Thoracic aorta (tissue), 2 donors: ENCODE measurements around the gene RNF217. TPM values are rescaled to one million over a fixed set of nuclear protein-coding genes. Genes with fewer than 3 reads are reported as not detected.
"Not testable (repeated sequence)": the region's sequence is repeated elsewhere in the genome, so short reads cannot be mapped to it uniquely, and the experiment has no call there.

Experiments used
- ATAC-seq: fragments of 150-250 bp; one replicate; pipeline ENCODE4 v1.8.0; 2017; ENCODE audit warnings: low read depth; ENCODE audit not compliant: insufficient number of reproducible peaks, low FRiP score
- DNase-seq: peaks from one replicate; pipeline ENCODE4 v3.0.0-alpha.2; 2020; ENCODE audit warnings: low spot score
- H3K27ac ChIP-seq, 2 donors: fragments of 200-600 bp; sonication (generic); 1 replicate in 1 of 2; 2 replicates in 1 of 2; pipeline ENCODE4 v1.5.1; 2016; ENCODE audit warnings: mild to moderate bottlenecking in 2 of 2, moderate library complexity in 2 of 2
- H3K27me3 ChIP-seq: fragments of 200-600 bp; sonication (generic); replicated peaks from 2 replicates; pipeline ENCODE4 v1.6.0; 2016; ENCODE audit warnings: mild to moderate bottlenecking; ENCODE audit not compliant: insufficient read depth
- H3K36me3 ChIP-seq: fragments of 200-600 bp; sonication (generic); one replicate; pipeline ENCODE4 v1.5.1; 2016
- H3K4me1 ChIP-seq, 2 donors: fragments of 200-600 bp; sonication (generic); 1 replicate in 1 of 2; 2 replicates in 1 of 2; pipeline versions ENCODE4 v1.5.1 to v1.6.0; 2016; ENCODE audit warnings: low read depth in 2 of 2, mild to moderate bottlenecking in 1 of 2; ENCODE audit not compliant: control insufficient read depth in 1 of 2
- H3K4me3 ChIP-seq: fragments of 200-600 bp; sonication (generic); 2 replicates; pipeline ENCODE4 v1.5.1; 2016; ENCODE audit warnings: mild to moderate bottlenecking
- H3K9me3 ChIP-seq: fragments of 200-600 bp; sonication (generic); 2 replicates; pipeline ENCODE4 v1.5.1; 2016
- total RNA-seq, 2 donors: library from RNA; depleted of rRNA; stranded (reverse); fragments of >200 nt; gene quantifications; one replicate each; pipeline versions ENCODE4 v1.1.0 to v1.2.3, GENCODE V29; 2016
- TF ChIP-seq, protein P1 (sequence below): fragments of 200-600 bp; sonication (generic); IDR thresholded peaks from one replicate; pipeline ENCODE4 v1.5.1; 2019; ENCODE audit warnings: antibody characterized with exemption

Gene RNF217
- total RNA-seq, 2 donors from 2014 or later: 36.3 to 44.2 TPM

DNA sequence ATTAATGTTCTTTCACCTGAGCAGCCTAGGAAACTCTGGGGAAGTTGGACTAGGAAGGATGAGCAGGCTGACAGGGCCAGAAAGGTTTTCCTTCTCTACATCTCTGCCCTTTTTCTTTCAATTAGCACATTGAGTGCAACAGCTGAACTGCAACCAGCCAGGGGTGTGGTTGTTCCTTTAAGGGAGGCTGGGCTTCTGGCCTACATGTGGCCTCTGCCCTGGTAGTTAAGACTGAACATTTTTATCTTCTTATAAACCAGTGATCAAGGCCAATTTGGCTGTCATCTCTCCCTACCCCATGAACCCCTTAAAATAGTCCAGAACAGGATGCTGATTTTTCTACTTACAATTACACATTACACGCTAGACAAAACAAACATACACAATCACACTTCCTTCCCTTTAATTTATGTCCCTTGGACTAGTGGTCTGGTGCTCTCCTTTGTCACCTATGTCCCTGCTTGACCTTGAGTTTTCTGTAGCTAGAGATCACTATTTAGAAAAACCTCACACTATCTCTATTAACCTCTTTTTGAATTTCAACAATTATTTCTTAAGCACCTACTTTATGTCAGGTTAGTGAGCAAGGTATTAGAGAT, 60.3 kb downstream of the RNF217 start:
- no peak for ATAC-seq
- Histone ChIP-seq H3K4me1 (peaks cover 6 to 48% of the 10 kb centered on the region in 2 donors), H3K4me3 (no peak overlapping the region), H3K9me3 (no peaks in the 10 kb centered on the region), H3K36me3 (no peaks in the 10 kb centered on the region), H3K27me3 (no peaks in the 10 kb centered on the region), H3K27ac (no peak overlapping the region)
- no peak for DNase-seq
- TF ChIP-seq, protein P1, sequence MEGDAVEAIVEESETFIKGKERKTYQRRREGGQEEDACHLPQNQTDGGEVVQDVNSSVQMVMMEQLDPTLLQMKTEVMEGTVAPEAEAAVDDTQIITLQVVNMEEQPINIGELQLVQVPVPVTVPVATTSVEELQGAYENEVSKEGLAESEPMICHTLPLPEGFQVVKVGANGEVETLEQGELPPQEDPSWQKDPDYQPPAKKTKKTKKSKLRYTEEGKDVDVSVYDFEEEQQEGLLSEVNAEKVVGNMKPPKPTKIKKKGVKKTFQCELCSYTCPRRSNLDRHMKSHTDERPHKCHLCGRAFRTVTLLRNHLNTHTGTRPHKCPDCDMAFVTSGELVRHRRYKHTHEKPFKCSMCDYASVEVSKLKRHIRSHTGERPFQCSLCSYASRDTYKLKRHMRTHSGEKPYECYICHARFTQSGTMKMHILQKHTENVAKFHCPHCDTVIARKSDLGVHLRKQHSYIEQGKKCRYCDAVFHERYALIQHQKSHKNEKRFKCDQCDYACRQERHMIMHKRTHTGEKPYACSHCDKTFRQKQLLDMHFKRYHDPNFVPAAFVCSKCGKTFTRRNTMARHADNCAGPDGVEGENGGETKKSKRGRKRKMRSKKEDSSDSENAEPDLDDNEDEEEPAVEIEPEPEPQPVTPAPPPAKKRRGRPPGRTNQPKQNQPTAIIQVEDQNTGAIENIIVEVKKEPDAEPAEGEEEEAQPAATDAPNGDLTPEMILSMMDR: no peak

DNA sequence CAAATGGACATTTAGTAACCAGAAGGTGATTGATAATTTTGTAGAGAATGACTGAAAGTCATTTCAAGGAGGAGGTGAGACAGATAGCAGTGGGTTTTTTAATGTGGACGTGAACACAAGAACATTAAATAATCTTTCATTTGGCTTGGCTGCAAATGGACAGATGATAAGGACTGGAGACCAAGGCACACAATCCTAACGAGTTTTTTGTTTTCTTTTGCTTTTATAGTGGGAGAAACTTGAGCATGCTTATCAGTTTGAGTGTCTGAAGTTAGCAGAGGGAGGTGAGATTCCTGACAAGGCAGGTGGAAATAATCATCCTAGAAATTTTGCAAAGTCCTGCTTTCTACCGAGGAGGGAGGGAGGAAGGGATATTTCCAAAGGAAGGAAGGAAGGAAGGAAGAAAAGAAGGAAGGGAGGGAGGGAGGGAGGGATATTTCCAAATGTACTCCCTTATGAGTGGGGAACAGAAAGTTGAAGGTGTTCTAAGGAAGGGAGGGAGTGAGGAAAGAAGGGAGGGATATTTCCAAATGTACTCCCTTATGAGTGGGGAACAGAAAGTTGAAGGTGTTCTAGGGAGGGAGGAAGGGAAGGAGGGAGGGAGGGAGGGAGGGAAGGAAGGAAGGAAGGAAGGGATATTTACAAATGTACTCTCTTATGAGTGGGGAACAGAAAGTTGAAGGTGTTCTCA, 63.1 kb downstream of the RNF217 start:
- Histone ChIP-seq H3K4me1 (peaks cover 6 to 36% of the 10 kb centered on the region in 2 donors), H3K4me3 (no peak overlapping the region), H3K9me3 (no peaks in the 10 kb centered on the region), H3K27me3 (no peaks in the 10 kb centered on the region), H3K27ac (no peak overlapping the region), H3K36me3 (no peaks in the 10 kb centered on the region)
- ATAC-seq (no peak), DNase-seq (no peak)
- TF ChIP-seq, protein P1: no peak

DNA sequence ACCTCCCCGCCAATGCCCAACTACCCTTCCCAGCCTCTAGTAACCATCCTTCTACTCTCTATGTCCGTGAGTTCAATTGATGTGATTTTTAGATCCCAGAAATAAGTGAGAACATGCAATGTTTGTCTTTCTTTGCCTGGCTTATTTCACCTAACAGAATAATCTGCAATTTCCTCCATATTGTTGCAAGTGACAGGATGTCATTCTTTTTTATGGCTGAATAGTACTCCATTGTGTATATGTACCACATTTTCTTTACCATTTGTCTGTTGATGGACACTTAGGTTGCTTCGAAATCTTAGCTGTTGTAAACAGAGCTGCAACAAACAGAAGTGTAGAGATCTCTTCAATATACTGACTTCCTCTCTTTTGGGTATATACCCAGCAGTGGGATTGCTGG, 65.0 kb downstream of the RNF217 start:
- TF ChIP-seq, protein P1: no peak
- H3K27me3 ChIP-seq: no peaks in the 10 kb centered on the region
- no peaks in the 10 kb centered on the region for H3K36me3 ChIP-seq
- H3K4me3 ChIP-seq: no peak overlapping the region
- no peak for ATAC-seq
- H3K9me3 ChIP-seq: no peaks in the 10 kb centered on the region
- no peak overlapping the region for H3K27ac ChIP-seq
- DNase-seq: no peak
- peaks cover 0 to 17% of the 10 kb centered on the region in 2 donors for H3K4me1 ChIP-seq

DNA sequence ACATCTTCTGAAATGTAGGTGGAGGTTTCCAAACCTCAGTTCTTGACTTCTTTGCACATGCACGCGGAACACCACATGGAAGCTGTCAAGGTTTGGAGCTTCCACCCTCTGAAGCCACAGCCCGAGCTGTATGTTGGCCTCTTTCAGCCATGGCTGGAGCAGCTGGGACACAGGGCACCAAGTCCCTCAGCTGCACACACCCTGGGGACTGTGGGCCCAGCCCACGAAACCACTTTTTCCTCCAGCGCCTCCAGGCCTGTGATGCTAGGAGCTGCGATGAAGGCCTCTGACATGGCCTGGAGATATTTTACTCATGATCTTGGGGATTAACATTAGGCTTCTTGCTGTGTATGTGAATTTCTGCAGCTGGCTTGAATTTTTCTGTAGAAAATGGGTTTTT, 68.7 kb downstream of the RNF217 start:
- Histone ChIP-seq H3K27ac (no peak overlapping the region), H3K9me3 (no peaks in the 10 kb centered on the region), H3K4me1 (no peaks in the 10 kb centered on the region), H3K36me3 (no peaks in the 10 kb centered on the region), H3K4me3 (no peak overlapping the region), H3K27me3 (no peaks in the 10 kb centered on the region)
- TF ChIP-seq, protein P1: no peak
- no peak for DNase-seq
- ATAC-seq: no peak

DNA sequence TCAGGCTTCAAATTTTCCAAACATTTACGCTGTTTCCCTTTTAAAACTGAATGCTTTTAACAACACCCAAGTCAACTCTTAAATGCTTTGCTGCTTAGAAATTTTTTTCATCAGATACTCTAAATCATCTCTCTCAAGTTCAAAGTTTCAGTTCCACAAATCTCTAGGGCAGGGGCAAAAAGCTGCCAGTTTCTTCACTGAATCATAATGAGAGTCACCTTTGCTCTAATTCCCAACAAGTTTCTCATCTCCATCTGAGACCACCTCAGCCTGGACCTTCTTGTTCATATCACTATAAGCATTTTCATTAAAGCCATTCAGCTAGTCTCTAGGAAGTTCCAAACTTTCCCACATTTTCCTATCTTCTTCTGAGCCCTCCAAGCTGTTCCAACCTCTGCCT, 69.1 kb downstream of the RNF217 start:
- no peaks in the 10 kb centered on the region for H3K27me3 ChIP-seq
- TF ChIP-seq, protein P1: no peak
- no peak overlapping the region for H3K4me3 ChIP-seq
- DNase-seq: no peak
- ATAC-seq: no peak
- H3K9me3 ChIP-seq: no peaks in the 10 kb centered on the region
- H3K27ac ChIP-seq: no peak overlapping the region
- H3K4me1 ChIP-seq: no peaks in the 10 kb centered on the region
- no peaks in the 10 kb centered on the region for H3K36me3 ChIP-seq

DNA sequence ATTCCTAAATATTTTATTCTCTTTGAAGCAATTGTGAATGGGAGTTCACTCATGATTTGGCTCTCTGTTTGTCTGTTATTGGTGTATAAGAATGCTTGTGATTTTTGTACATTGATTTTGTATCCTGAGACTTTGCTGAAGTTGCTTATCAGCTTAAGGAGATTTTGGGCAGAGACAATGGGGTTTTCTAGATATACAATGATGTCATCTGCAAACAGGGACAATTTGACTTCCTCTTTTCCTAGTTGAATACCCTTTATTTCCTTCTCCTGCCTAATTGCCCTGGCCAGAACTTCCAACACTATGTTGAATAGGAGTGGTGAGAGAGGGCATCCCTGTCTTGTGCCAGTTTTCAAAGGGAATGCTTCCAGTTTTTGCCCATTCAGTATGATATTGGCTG, 72.7 kb downstream of the RNF217 start:
- not testable (repeated sequence) for DNase-seq, H3K9me3 ChIP-seq, H3K4me3 ChIP-seq, H3K27me3 ChIP-seq, H3K36me3 ChIP-seq, ATAC-seq, H3K27ac ChIP-seq
- H3K4me1 ChIP-seq: peaks cover 0 to 14% of the 10 kb centered on the region in 2 donors

DNA sequence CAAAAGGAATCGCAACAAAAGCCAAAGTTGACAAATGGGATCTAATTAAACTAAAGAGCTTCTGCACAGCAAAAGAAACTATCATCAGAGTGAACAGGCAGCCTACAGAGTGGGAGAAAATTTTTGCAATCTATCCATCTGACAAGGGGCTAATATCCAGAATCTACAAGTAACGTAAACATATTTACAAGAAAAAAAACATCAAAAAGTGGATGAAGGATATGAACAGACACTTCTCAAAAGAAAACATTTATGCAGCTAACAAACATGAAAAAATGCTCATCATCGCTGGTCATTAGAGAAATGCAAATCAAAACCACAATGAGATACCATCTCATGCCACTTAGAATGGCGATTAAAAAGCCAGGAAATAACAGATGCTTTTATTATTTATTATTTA, 74.2 kb downstream of the RNF217 start:
- DNase-seq, H3K36me3 ChIP-seq, H3K9me3 ChIP-seq, H3K27me3 ChIP-seq, ATAC-seq, H3K27ac ChIP-seq, H3K4me3 ChIP-seq: not testable (repeated sequence)
- H3K4me1 ChIP-seq: peaks cover 0 to 14% of the 10 kb centered on the region in 2 donors
